ENCODE results near the gene GDF7.
"Not testable (repeated sequence)": the region's sequence is repeated elsewhere in the genome, so short reads cannot be mapped to it uniquely, and the experiment has no call there.

DNA sequence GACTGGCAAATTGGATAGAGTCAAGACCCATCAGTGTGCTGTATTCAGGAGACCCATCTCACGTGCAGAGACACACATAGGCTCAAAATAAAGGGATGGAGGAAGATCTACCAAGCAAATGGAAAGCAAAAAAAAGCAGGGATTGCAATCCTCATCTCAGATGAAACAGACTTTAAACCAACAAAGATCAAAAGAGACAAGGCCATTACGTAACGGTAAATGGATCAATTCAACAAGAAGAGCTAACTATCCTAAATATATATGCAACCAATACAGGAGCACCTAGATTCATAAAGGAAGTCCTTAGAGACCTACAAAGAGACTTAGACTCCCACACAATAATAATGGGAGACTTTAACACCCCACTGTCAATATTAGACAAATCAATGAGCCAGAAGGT, 46.6 kb downstream of the GDF7 start:
- TF ChIP-seq, protein P1, sequence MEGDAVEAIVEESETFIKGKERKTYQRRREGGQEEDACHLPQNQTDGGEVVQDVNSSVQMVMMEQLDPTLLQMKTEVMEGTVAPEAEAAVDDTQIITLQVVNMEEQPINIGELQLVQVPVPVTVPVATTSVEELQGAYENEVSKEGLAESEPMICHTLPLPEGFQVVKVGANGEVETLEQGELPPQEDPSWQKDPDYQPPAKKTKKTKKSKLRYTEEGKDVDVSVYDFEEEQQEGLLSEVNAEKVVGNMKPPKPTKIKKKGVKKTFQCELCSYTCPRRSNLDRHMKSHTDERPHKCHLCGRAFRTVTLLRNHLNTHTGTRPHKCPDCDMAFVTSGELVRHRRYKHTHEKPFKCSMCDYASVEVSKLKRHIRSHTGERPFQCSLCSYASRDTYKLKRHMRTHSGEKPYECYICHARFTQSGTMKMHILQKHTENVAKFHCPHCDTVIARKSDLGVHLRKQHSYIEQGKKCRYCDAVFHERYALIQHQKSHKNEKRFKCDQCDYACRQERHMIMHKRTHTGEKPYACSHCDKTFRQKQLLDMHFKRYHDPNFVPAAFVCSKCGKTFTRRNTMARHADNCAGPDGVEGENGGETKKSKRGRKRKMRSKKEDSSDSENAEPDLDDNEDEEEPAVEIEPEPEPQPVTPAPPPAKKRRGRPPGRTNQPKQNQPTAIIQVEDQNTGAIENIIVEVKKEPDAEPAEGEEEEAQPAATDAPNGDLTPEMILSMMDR (IDR thresholded peaks at IDR 0.05) = not testable (repeated sequence)
- TF ChIP-seq POLR2A (IDR thresholded peaks at IDR 0.05) = not testable (repeated sequence)

Data from right lobe of liver (tissue), 4 donors.